RKO (cell line): ENCODE measurements around the gene TRIM73.
"Not testable (repeated sequence)": the region's sequence is repeated elsewhere in the genome, so short reads cannot be mapped to it uniquely, and the experiment has no call there.

Source experiments
- DNase-seq: peaks from one replicate; pipeline ENCODE4 v3.0.0-alpha.2; 2016; ENCODE audit warnings: low spot score

Gene TRIM73

GRCh38 chr7:75415829-75416373, 20.5 kb downstream of the TRIM73 start:
- not testable (repeated sequence) for DNase-seq

- DNase-seq, result not testable (repeated sequence)
These were observed 21.4 kb downstream of the TRIM73 start for GRCh38 chr7:75416787-75417186.

GRCh38 chr7:75418292-75418858, 22.9 kb downstream of the TRIM73 start:
- DNase-seq, result not testable (repeated sequence)

GRCh38 chr7:75419210-75419609, 23.8 kb downstream of the TRIM73 start:
- not testable (repeated sequence) for DNase-seq

- not testable (repeated sequence) for DNase-seq
These were observed 24.3 kb downstream of the TRIM73 start for GRCh38 chr7:75419693-75420092.

GRCh38 chr7:75420152-75420551, 24.7 kb downstream of the TRIM73 start:
- not testable (repeated sequence) for DNase-seq

GRCh38 chr7:75421798-75422710, 26.6 kb downstream of the TRIM73 start:
- DNase-seq, result not testable (repeated sequence)

- not testable (repeated sequence) for DNase-seq
These were observed 28.1 kb downstream of the TRIM73 start for GRCh38 chr7:75423481-75423880.

GRCh38 chr7:75439000-75439399, 43.6 kb downstream of the TRIM73 start:
- not testable (repeated sequence) for DNase-seq

GRCh38 chr7:75442101-75442464, 46.7 kb downstream of the TRIM73 start:
- not testable (repeated sequence) for DNase-seq

- DNase-seq, result peak; percentile 29
These were observed 47.2 kb downstream of the TRIM73 start for GRCh38 chr7:75442465-75443111.

GRCh38 chr7:75449946-75450345, 54.5 kb downstream of the TRIM73 start:
- DNase-seq, result not testable (repeated sequence)

GRCh38 chr7:75452494-75452955, 57.1 kb downstream of the TRIM73 start:
- DNase-seq, result not testable (repeated sequence)
